Panc1 (cell line): Measurements from ENCODE around the gene PSG2. TPM values are rescaled to one million over a fixed set of nuclear protein-coding genes. Genes with fewer than 3 reads are reported as not detected.
A peak's percentile ranks its signal among the peaks of the same experiment; 100 is the strongest.
"Not testable (repeated sequence)": the region's sequence is repeated elsewhere in the genome, so short reads cannot be mapped to it uniquely, and the experiment has no call there.

Experiments
- ATAC-seq: fragments of 200-7000 bp; cut with Tn5 transposase; 2 replicates; pipeline ENCODE4 v1.9.1; 2020; ENCODE audit warnings: mild to moderate bottlenecking, moderate library complexity
- BruUV-seq: library from RNA; stranded (reverse); fragments of 400-500 nt; replicated peaks from 2 replicates; lab custom pipeline; 2021; lab: Mats Ljungman, UMichigan
- CTCF ChIA-PET: fragments of 300-600 bp; sonication (Branson Sonifier 250); formaldehyde crosslinking; loops from one replicate; lab custom pipeline; 2022; ENCODE audit warnings: antibody characterized with exemption; lab: Charles Lee
- POLR2A ChIA-PET: fragments of 300-600 bp; sonication (Branson Sonifier 250); formaldehyde crosslinking; loops from one replicate; lab custom pipeline; 2022; ENCODE audit warnings: antibody characterized with exemption; lab: Charles Lee
- DNase-seq: peaks from one replicate; pipeline ENCODE4 v3.0.0-alpha.2; 2010; ENCODE audit warnings: low read depth, low spot score
- H3K27ac ChIP-seq: 2 replicates; pipeline ENCODE4 v1.5.1; 2011; ENCODE audit warnings: mild to moderate bottlenecking, low read length, inconsistent platforms
- H3K27me3 ChIP-seq: fragments of 200-500 bp; sonication (Bioruptor generic); 2 replicates; pipeline ENCODE4 v1.6.0; 2014; ENCODE audit warnings: low read length, inconsistent platforms; ENCODE audit not compliant: control insufficient read depth, insufficient read depth
- H3K36me3 ChIP-seq: fragments of 200-500 bp; sonication (Bioruptor generic); 2 replicates; pipeline ENCODE4 v1.5.1; 2014; ENCODE audit warnings: inconsistent platforms, mild to moderate bottlenecking, low read length, moderate library complexity; ENCODE audit not compliant: control insufficient read depth, insufficient read depth
- H3K4me1 ChIP-seq: 2 replicates; pipeline ENCODE4 v1.5.1; 2011; ENCODE audit warnings: inconsistent platforms, mild to moderate bottlenecking, low read length, moderate library complexity; ENCODE audit not compliant: control insufficient read depth, insufficient read depth
- H3K4me3 ChIP-seq, 2 experiments: 2 replicates each; pipeline ENCODE4 v1.5.1; 2011 to 2012; ENCODE audit warnings: low read depth in 2 of 2, low read length in 2 of 2, mild to moderate bottlenecking in 2 of 2, inconsistent platforms in 1 of 2, moderate library complexity in 1 of 2
- H3K9me3 ChIP-seq: fragments of 200-500 bp; sonication (Bioruptor generic); 2 replicates; pipeline ENCODE4 v1.5.1; 2014; ENCODE audit warnings: low read depth, mild to moderate bottlenecking, inconsistent platforms, low read length, moderate library complexity; ENCODE audit not compliant: control insufficient read depth, insufficient read depth
- in situ Hi-C: cut with HindIII; loops from 2 replicates; pipeline ENCODE4 v1.10.0; 2016; ENCODE audit warnings: low sequenced_read_pairs, low pct_unique_long_range_greater_than_20kb
- intact Hi-C: fragments of 100-400 bp; cut with micrococcal nuclease; formaldehyde crosslinking; loops from one replicate; pipeline ENCODE4 v1.10.0; 2022; ENCODE audit not compliant: unreplicated experiment
- total RNA-seq: library from RNA; stranded (reverse); gene quantifications from one replicate; pipeline ENCODE4 v1.2.1, GENCODE V29; 2021; ENCODE audit not compliant: unreplicated experiment
- TF ChIP-seq, protein P1 (sequence below): fragments of 450-650 bp; IDR thresholded peaks from 2 replicates; pipeline ENCODE4 v1.5.1; 2017; ENCODE audit warnings: mild to moderate bottlenecking

The PSG2 gene
- total RNA-seq, 1 experiment from 2014 or later: not detected

DNA sequence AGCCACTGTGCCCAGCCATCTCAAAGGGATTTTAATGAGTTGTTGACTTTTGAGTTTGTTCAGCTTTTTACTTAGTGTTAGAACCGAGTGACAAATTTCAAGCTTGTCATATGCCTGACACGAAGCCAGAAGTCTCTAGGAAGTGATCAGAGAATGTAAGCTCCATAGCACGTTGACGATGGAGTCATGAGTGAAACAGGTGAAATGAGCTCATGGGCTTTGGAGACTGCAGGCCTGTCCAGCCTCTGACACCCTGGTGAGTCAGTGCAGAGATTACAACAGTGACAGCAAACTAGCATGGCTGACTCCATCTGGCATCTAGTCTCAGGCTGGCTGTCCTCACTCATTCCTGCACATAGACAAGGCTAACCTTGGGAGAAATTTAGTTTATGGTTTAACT lies 60.9 kb downstream of the PSG2 start:
- ATAC-seq, H3K27me3 ChIP-seq, in situ Hi-C loops, BruUV-seq, H3K36me3 ChIP-seq, intact Hi-C loops, H3K27ac ChIP-seq, H3K4me1 ChIP-seq, H3K9me3 ChIP-seq, POLR2A ChIA-PET, CTCF ChIA-PET, H3K4me3 ChIP-seq: not testable (repeated sequence)
- peak; percentile 51 for DNase-seq

DNA sequence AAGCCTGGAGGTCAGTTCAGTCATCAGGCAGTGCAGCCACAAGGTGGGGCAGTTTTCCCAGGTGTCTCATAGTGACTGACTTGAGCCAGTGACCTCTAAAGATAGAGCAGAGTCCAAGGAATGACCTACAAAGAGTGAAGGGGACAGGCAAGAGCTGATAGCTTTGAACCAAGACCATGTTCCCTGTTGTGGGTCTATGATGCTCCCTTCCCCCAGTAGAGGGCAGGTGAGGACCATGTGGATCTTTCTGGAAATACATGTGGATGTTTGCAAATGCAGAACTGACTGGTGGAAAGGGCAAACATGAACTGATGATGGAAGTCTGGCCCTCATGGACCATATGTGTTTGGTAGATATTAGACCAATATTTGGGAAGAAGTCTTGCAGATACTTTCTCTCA lies 62.9 kb downstream of the PSG2 start:
- H3K27ac ChIP-seq, DNase-seq, H3K36me3 ChIP-seq, in situ Hi-C loops, intact Hi-C loops, H3K4me3 ChIP-seq, POLR2A ChIA-PET, H3K9me3 ChIP-seq, ATAC-seq, H3K27me3 ChIP-seq, CTCF ChIA-PET, H3K4me1 ChIP-seq, BruUV-seq: not testable (repeated sequence)
- TF ChIP-seq, protein P1, sequence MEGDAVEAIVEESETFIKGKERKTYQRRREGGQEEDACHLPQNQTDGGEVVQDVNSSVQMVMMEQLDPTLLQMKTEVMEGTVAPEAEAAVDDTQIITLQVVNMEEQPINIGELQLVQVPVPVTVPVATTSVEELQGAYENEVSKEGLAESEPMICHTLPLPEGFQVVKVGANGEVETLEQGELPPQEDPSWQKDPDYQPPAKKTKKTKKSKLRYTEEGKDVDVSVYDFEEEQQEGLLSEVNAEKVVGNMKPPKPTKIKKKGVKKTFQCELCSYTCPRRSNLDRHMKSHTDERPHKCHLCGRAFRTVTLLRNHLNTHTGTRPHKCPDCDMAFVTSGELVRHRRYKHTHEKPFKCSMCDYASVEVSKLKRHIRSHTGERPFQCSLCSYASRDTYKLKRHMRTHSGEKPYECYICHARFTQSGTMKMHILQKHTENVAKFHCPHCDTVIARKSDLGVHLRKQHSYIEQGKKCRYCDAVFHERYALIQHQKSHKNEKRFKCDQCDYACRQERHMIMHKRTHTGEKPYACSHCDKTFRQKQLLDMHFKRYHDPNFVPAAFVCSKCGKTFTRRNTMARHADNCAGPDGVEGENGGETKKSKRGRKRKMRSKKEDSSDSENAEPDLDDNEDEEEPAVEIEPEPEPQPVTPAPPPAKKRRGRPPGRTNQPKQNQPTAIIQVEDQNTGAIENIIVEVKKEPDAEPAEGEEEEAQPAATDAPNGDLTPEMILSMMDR: peak; percentile 38

Other genes starting within 250 kb of the PSG2 start
- gene PSG1, start 203.0 kb downstream of the PSG2 start, total RNA-seq: not detected
- gene PSG6, start 164.8 kb downstream of the PSG2 start, total RNA-seq: not detected
- gene PSG7, start 145.5 kb downstream of the PSG2 start, total RNA-seq: not detected
- gene PSG11, start 56.2 kb downstream of the PSG2 start, total RNA-seq: not detected
- gene PSG5, start 103.8 kb upstream of the PSG2 start, total RNA-seq: not detected
- gene PSG4, start 122.9 kb upstream of the PSG2 start, total RNA-seq: 0.10 TPM
- gene PSG9, start 186.8 kb upstream of the PSG2 start, total RNA-seq: 0.23 TPM